GM10847 (cell line): ENCODE results near the gene DNAH2.

ENCODE experiments used
- POLR2A ChIP-seq: IDR thresholded peaks from 2 replicates; pipeline ENCODE4 v1.6.1; 2011; ENCODE audit not compliant: insufficient read length; ENCODE audit errors: extremely low read depth

The DNAH2 gene

DNA sequence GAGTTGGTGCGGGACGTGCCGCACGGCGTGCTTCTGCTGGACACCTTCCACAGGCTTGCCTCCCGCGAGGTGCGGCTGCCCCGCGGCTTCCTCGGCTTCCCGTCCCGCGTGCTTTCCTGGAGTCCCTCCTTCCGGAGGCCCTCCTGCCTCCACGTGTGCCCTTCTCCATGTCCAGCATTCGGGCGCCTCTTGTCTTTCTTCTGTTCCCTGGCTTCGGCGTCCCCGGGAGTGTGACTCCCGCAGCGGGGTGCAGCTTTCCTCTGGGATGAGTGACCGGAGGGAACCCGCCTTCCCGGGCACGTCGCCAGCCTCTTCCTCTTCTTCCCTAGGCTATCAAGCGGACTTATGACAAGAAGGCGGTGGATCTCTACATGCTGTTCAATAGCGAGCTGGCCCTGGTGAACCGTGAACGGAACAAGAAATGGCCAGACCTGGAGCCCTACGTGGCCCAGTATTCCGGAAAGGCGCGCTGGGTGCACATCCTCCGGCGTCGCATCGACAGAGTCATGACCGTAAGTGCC is 23.0 kb downstream of the DNAH2 start:
- no peak for TF ChIP-seq POLR2A

DNA sequence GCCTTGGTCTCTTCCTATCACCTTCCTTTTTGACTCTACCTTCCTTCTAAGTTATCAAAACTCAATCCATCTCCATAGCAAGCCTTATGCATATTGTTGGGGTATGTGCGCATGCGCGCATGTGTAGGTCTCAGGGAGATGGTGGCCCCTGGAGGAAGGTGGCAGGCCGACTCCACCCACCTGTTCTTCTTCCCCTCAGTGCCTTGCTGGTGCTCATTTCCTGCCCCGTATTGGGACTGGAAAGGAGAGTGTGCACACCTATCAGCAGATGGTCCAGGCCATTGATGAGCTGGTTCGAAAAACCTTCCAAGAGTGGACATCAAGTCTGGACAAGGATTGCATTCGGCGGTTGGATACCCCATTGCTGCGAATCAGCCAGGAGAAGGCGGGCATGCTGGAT is 25.2 kb downstream of the DNAH2 start:
- no peak for TF ChIP-seq POLR2A

DNA sequence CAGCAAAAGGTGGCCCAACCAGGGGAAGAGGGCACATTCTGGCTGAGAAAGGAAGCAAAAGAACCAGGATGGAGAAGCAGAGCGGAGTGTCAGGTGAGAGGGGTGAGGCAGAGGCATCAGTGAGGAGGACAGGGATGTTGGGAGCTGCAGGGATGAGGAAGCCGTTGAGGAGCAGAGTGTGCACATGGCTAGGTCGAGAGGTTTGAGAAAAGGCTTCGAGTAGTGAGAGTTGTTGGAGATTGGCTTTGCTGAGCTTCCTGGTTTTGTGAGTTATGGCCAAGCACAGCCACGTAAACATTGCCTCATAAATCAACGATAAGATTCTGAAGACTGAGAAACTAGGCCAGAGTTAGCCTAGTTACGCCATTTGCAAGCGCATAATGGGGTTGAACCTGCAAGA is 26.9 kb downstream of the DNAH2 start:
- no peak for TF ChIP-seq POLR2A

DNA sequence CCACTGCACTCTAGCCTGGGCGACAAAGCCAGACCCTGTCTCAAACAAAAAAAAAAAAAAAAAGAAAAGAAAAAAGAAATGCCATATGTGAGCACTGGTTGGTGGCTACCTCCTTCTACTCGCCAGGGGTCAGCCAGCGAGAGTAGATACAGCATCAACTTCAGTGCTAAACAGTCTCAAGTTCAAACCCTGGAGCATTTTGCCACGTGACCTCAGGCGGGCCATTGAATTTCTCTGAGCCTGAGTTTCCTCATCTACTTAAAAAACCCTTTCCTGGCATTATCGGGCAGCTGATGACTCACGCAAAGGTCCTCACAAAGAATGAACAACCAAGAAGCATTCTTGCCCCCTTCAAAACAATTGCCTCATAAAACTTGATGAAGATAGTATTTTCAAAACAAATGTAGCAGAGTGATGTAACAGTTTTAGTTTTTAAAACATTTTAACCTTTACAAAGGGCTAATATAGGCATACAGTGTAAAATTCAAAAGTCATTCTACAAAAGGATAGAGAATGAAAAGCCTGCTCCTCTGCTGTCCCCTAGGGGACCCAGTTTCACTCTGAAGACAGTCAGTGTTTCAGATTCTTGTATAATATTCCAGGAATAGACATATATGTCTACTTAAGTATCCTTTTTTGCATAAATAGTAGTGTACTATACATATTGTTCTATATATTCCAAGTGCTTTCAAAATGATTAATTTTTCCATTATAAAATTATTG is 28.4 kb downstream of the DNAH2 start:
- TF ChIP-seq POLR2A, result no peak

DNA sequence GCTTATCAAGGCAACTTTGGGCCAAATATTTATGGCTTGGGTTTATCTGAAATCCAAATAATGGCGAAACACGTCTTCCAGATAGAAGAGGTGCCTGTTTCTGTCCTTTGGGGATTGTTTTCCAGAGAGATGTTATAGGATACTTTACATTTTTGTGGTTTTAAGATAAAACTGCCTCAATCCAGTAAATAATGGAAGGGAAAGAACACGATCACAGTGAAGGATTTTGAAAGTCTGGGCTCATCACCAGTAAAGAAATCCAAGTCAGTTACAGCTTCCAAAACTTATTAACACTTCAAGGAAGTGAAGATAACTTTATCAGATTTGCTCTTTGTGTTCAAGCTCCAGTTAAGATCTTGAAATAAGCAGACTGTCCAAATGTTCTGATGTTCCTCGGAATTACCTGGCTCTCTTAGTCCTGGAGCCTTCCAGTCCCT is 30.1 kb downstream of the DNAH2 start:
- TF ChIP-seq POLR2A, result no peak

DNA sequence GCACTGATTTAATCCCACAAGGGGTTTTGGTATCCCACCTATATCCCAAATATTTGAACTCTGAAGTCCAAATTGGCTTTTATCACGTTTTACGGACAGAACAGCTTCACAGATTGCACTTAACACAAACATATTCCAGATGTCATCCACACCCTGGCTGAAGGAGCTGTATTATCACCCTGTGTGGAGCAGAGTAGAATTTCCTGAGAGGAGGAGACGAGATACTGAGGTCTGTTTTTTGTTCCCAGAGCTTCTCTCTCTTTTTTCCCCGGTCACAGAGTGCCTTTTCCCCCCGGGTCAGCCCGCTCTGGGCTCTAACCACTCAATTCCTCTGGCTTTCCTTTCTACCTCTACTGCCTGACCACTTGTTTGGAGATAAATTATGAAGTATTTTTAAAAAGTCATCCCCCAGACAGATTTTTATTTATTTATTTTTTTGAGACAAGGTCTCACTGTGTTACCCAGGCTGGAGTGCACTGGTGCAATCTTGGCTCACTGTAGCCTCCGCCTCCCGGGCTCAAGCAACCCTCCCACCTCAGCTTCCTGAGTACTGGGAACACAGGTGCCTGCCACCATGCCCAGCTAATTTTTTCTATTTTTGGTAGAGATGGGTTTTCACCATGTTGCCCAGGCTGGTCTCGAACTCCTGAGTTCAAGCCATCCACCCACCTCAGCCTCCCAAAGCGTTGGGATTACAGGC is 30.7 kb downstream of the DNAH2 start:
- no peak for TF ChIP-seq POLR2A

DNA sequence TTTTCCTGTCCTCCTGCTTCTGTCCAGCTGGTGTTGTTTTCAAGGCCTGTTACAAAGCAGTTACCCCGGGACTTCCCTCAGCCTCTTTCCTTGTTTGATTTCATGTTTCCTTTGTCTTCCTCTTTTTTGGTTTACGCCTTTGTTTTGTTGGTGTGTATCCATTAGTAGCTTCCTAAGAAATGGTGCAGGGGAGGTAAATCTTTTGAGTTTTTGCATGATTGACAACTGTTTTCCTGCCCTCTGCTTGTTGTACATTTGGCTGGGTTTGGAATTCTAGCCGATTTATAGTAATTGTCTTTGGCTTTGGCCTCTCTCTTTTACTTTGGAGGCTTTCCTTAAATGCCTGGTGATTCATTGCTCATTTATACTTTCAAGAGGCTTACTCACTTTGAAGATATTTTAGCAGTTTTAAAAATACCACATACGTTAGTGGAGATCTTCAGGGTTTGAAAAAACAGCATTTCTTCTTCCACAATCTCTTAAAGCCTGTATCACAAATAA is 32.8 kb downstream of the DNAH2 start:
- TF ChIP-seq POLR2A, result no peak

DNA sequence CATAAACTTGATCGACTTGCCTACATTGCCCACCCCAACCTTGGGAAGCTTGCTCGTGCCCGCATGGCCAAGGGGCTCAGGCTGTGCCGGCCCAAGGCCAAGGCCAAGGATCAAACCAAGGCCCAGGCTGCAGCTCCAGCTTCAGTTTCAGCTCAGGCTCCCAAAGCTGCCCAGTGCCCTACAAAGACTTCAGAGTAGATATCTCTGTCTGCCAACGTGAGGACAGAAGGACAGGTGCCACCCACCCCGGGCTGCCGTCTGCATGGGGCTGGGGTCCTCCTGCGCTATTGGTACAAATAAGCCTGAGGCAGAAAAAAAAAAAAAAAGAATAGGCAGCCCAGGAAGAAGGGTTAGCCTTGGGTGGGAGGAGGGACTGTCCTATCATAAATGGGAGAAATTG is 37.1 kb downstream of the DNAH2 start:
- TF ChIP-seq POLR2A, result no peak

DNA sequence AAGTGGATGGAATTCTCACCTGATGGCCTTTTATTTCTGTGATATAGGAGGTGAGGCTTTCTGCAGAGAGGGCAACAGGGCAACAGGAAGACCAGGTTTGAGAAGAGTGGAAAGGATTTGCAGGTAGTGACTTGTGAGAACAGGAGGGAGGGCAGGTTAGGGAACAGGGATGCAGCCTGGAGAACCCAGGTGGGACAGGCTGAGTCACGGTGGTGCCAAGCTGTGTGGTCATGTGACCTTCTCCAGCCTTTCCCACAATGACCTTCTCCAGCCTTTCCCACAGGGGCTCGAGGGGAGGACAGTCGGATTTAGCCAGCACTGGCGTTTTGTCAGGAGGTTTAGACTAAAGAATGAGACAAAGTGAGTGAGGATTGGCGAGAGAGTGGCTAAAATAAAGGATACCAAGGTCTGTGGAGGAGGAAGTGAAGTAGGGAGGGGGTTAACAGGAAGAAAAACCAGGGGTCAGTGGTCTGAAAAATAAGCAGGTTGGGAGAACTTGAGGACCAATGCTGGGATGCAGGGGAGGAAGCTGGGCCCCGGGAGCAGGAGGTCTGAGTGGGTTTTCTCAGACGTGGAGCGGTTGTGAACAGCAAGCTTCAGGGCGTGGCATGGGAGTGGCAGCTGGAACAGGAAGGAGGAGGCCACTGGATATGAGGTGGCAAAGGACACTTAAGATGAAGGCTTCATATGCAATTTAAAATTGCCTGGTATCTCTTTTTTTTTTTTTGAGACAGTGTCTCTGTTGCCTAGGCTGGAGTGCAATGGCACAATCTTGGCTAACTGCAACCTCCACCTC is 37.7 kb downstream of the DNAH2 start:
- no peak for TF ChIP-seq POLR2A

DNA sequence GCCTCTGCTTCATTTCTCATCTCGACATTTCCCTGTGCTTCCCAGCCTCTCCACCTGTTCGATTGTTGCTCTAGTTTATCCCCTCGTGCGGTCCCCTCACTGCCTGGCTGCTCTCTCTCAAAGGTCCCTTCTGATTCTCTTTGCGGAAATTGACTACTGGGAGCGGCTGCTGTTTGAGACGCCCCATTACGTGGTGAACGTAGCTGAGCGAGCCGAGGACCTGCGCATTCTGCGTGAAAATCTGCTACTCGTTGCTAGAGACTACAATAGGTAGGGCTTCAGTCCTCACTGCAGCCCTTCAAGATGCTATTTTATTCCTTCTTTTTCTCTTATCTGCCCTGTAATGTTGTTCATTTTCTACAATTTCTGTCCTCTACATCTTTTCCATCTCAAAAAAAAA is 39.4 kb downstream of the DNAH2 start:
- TF ChIP-seq POLR2A, result no peak

DNA sequence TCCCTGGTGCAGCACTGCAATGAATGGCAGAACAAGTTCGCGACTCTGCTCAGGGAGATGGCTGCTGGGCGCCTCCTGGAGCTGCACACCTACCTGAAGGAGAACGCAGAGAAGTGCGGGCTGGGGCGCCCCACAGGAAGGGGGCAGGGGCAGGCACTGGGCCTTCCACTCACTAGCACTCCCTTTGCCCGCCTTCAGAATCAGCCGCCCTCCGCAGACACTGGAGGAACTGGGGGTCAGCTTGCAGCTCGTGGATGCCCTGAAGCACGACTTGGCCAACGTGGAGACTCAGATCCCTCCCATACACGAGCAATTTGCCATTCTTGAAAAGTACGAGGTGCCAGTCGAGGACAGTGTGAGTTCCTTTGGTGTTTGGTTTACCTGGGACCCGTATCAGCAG is 46.4 kb downstream of the DNAH2 start:
- no peak for TF ChIP-seq POLR2A

DNA sequence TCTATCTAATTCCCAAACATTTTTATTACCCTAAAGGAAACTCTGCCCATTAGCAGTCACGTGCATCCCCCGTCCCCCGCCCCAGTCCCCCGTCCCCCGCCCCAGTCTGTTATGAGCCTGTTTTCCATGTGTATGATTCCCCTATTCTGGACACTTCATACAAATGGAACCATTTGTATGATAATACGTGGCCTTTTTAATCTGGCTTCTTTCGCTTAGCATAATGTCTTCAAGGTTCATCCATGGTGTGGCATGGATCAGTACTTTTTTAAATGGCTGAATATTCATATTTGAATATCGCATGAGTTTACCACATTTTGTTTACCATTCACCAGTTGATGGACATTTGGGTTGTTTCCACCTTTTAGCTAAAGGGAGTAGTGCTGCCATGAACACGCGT is 49.5 kb downstream of the DNAH2 start:
- no peak for TF ChIP-seq POLR2A

DNA sequence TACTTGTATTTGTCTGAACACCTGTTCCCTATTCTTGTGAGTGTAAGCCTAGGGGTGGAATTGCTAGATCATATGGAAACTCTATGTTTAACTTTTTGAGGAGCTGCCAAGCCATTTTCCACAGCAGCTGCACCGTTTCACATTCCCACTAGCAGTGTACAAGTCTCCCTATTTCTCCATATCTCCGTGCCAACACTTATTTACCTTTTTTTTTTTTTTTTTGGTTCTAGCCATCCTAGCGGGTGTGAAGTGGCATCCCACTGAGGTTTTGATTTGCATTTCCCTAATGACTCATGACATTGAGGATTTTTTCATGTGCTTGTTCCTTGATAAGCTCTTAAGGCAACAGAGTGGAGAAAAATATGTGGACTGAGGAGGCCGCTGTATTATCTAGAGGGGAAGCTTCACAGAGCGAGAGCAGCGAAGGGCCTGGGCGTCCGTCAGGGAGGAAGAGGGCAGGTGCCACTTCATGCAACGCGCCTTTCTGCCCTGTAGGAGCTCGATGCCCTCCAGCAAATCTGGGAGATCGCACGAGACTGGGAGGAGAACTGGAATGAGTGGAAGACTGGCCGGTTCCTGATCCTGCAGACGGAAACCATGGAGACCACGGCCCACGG is 50.0 kb downstream of the DNAH2 start:
- TF ChIP-seq POLR2A, result no peak

DNA sequence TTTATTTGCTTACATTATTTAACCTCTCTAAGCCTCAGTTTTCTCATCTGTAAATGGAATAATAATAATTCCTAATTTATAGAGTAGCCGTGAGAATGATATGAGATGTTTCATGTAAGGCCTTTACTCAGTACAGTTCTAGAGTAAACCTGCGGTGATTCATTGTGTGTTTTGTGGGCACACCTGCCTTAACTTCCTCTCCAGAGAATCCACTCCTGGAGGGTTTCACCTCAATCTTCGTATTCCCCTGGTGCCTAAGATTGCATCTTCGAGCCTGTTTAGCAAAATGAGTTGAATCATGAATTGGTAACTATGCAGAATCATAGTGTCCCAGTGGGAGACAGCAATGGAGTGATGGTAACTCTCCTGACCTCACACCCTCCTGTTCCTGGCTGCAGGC is 52.3 kb downstream of the DNAH2 start:
- no peak for TF ChIP-seq POLR2A

DNA sequence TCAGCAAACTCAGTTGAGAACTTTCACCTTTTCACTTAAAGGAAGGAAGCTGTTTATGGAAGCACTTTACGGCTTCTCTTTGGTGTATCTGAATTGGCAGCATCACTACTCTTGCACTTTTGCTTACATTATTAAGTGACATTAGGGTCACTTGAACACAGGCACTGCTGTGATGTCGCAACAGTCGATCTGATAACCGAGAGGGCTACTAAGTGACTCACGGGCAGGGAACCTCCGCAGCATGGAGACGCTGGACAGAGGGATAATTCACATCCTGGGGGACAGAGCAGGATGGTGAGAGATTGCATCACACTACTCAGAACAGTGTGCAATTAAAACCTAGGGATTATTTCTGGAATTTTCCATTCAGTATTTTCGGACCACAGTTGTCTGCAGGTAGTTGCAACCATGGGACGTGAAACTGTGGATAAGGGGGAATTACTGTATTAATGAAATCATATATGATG is 56.5 kb downstream of the DNAH2 start:
- no peak for TF ChIP-seq POLR2A

DNA sequence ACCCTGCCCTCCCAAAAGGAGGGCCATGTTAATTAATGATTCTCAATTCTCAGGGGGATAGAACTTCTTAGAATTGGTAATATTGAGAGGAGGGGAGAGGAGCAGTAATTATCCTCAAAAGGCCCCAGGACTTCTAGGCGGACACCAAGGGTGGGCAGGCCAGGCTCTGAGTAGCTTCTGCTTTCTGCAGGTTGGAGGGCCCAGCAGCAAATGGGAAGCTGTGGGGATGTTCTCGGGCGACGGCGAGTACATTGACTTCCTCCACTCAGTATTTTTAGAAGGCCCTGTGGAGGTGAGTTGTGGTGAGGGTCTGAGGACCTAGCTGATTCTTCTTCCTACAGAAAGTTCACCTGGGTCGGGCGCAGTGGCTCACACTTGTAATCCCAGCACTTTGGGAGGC is 57.5 kb downstream of the DNAH2 start:
- TF ChIP-seq POLR2A, result no peak

DNA sequence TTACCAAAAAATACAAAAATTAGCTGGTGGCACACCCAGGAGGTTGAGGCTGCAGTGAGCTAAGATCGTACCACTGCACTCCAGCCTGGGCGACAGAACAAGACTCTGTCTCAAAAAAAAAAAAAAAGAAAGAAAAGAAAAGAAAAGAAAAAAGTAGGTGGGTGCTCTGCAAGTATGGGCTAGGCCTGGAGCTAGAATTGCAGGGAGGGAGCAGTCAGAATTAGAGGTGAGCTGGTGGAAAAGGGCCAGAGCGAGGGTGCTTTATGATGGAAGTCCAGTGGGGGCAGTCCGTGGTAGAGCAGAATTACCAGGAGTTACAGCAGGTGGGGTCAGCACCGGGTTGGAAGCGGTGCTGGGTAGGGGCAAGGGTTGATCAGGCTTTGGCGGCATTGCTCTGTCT is 59.5 kb downstream of the DNAH2 start:
- no peak for TF ChIP-seq POLR2A
